Measurements from ENCODE around the gene PRELP. TPM values are rescaled to one million over a fixed set of nuclear protein-coding genes. Genes with fewer than 3 reads are reported as not detected.

The PRELP gene
- total and polyA plus RNA-seq, 4 donors = 0.09 to 5.8 (median 3.6) TPM

DNA sequence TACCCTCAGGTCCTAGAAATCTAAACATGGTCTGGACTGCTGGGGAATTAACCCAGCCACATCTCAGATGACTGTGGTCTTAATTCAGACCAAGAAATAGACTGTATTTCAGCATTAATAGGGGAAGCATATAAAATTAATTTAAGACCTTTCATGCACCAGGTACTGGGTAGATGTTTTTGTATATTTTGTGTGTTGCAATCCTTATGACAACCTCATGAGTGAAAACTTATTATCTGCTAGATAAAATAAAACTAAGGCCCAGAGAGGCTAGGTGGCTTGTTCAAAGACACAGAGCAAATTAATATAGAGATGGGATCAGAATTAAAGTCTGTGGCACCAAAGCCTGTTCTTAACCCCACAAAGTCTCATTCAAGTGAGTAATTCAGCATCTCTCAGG, 58.4 kb downstream of the PRELP start:
- no peak overlapping the region for H3K4me3 ChIP-seq (ENCODE audit: low read depth in 1 of 3, low read length in 3 of 3)
- no peak for TF ChIP-seq HNF4A (conservative IDR thresholded peaks at IDR 0.05)
- TF ChIP-seq GABPA (IDR thresholded peaks at IDR 0.05 in 1 of 2, conservative IDR thresholded peaks at IDR 0.05 in 1 of 2) = no peak
- no peak for TF ChIP-seq RAD21 (IDR thresholded peaks at IDR 0.05)
- no peak for TF ChIP-seq SP1 (IDR thresholded peaks at IDR 0.05)
- TF ChIP-seq, protein P1, sequence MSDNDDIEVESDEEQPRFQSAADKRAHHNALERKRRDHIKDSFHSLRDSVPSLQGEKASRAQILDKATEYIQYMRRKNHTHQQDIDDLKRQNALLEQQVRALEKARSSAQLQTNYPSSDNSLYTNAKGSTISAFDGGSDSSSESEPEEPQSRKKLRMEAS (IDR thresholded peaks at IDR 0.05) = no peak
- TF ChIP-seq, protein P2, sequence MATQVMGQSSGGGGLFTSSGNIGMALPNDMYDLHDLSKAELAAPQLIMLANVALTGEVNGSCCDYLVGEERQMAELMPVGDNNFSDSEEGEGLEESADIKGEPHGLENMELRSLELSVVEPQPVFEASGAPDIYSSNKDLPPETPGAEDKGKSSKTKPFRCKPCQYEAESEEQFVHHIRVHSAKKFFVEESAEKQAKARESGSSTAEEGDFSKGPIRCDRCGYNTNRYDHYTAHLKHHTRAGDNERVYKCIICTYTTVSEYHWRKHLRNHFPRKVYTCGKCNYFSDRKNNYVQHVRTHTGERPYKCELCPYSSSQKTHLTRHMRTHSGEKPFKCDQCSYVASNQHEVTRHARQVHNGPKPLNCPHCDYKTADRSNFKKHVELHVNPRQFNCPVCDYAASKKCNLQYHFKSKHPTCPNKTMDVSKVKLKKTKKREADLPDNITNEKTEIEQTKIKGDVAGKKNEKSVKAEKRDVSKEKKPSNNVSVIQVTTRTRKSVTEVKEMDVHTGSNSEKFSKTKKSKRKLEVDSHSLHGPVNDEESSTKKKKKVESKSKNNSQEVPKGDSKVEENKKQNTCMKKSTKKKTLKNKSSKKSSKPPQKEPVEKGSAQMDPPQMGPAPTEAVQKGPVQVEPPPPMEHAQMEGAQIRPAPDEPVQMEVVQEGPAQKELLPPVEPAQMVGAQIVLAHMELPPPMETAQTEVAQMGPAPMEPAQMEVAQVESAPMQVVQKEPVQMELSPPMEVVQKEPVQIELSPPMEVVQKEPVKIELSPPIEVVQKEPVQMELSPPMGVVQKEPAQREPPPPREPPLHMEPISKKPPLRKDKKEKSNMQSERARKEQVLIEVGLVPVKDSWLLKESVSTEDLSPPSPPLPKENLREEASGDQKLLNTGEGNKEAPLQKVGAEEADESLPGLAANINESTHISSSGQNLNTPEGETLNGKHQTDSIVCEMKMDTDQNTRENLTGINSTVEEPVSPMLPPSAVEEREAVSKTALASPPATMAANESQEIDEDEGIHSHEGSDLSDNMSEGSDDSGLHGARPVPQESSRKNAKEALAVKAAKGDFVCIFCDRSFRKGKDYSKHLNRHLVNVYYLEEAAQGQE (IDR thresholded peaks at IDR 0.05) = no peak
- TF ChIP-seq NR2F2 (IDR thresholded peaks at IDR 0.05) = no peak
- TF ChIP-seq, protein P3, sequence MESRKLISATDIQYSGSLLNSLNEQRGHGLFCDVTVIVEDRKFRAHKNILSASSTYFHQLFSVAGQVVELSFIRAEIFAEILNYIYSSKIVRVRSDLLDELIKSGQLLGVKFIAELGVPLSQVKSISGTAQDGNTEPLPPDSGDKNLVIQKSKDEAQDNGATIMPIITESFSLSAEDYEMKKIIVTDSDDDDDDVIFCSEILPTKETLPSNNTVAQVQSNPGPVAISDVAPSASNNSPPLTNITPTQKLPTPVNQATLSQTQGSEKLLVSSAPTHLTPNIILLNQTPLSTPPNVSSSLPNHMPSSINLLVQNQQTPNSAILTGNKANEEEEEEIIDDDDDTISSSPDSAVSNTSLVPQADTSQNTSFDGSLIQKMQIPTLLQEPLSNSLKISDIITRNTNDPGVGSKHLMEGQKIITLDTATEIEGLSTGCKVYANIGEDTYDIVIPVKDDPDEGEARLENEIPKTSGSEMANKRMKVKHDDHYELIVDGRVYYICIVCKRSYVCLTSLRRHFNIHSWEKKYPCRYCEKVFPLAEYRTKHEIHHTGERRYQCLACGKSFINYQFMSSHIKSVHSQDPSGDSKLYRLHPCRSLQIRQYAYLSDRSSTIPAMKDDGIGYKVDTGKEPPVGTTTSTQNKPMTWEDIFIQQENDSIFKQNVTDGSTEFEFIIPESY (IDR thresholded peaks at IDR 0.05) = no peak
- TF ChIP-seq, protein P4, sequence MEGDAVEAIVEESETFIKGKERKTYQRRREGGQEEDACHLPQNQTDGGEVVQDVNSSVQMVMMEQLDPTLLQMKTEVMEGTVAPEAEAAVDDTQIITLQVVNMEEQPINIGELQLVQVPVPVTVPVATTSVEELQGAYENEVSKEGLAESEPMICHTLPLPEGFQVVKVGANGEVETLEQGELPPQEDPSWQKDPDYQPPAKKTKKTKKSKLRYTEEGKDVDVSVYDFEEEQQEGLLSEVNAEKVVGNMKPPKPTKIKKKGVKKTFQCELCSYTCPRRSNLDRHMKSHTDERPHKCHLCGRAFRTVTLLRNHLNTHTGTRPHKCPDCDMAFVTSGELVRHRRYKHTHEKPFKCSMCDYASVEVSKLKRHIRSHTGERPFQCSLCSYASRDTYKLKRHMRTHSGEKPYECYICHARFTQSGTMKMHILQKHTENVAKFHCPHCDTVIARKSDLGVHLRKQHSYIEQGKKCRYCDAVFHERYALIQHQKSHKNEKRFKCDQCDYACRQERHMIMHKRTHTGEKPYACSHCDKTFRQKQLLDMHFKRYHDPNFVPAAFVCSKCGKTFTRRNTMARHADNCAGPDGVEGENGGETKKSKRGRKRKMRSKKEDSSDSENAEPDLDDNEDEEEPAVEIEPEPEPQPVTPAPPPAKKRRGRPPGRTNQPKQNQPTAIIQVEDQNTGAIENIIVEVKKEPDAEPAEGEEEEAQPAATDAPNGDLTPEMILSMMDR (IDR thresholded peaks at IDR 0.05; ENCODE audit: low read depth, low read length, missing input control) = no peak
- TF ChIP-seq, protein P5, sequence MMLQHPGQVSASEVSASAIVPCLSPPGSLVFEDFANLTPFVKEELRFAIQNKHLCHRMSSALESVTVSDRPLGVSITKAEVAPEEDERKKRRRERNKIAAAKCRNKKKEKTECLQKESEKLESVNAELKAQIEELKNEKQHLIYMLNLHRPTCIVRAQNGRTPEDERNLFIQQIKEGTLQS (IDR thresholded peaks at IDR 0.05) = no peak
- H3K9ac ChIP-seq (ENCODE audit: low read depth in 1 of 2, low read length in 2 of 2) = no peak overlapping the region
- H3K9me3 ChIP-seq (ENCODE audit: control insufficient read depth in 4 of 4, low read length in 3 of 4) = no peaks in the 10 kb centered on the region
- H3K4me1 ChIP-seq (ENCODE audit: control insufficient read depth in 4 of 4, insufficient read depth in 4 of 4, low read length in 3 of 4) = peaks cover 9 to 18% (median 12%) of the 10 kb centered on the region in 4 donors
- no peak overlapping the region for H3K27ac ChIP-seq (ENCODE audit: low read depth in 1 of 2, low read length in 2 of 2)
- no peaks in the 10 kb centered on the region for H3K27me3 ChIP-seq (ENCODE audit: control insufficient read depth in 4 of 4, insufficient read depth in 4 of 4, low read length in 3 of 4)
- H3K36me3 ChIP-seq (ENCODE audit: control insufficient read depth in 4 of 4, insufficient read depth in 3 of 4, low read depth in 1 of 4, low read length in 3 of 4) = no peaks in the 10 kb centered on the region
- DNase-seq (ENCODE audit: low spot score) = no peak

DNA sequence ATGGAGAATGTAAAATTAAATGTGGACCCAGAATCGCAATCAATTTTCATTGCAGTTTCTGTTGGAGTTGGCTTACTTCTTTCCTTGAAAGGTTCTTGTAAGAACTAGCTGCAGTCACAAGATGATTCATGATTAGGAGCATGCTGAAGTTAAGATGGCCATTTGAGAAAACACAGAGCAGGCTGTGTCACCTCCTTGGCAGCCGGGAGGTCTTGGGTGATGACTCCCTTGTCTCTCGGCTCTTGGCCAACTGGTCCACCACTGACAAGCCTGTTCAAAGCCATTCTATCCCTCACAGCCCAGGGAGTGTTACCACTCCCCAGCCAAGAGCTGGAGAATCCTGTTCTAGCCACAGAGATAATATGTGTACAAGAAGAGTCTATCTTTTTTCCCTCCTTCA, 58.9 kb downstream of the PRELP start:
- no peak for DNase-seq (ENCODE audit: low spot score)
- Histone ChIP-seq H3K36me3 (ENCODE audit: control insufficient read depth in 4 of 4, insufficient read depth in 3 of 4, low read depth in 1 of 4, low read length in 3 of 4) (no peaks in the 10 kb centered on the region), H3K9ac (ENCODE audit: low read depth in 1 of 2, low read length in 2 of 2) (no peak overlapping the region), H3K27ac (ENCODE audit: low read depth in 1 of 2, low read length in 2 of 2) (no peak overlapping the region), H3K4me3 (ENCODE audit: low read depth in 1 of 3, low read length in 3 of 3) (no peak overlapping the region), H3K9me3 (ENCODE audit: control insufficient read depth in 4 of 4, low read length in 3 of 4) (no peaks in the 10 kb centered on the region), H3K4me1 (ENCODE audit: control insufficient read depth in 4 of 4, insufficient read depth in 4 of 4, low read length in 3 of 4) (peaks cover 9 to 20% (median 12%) of the 10 kb centered on the region in 4 donors), H3K27me3 (ENCODE audit: control insufficient read depth in 4 of 4, insufficient read depth in 4 of 4, low read length in 3 of 4) (no peaks in the 10 kb centered on the region)
- TF ChIP-seq NR2F2 (IDR thresholded peaks at IDR 0.05) (peak; percentile 59), YY1 (IDR thresholded peaks at IDR 0.05) (no peak), RXRA (IDR thresholded peaks at IDR 0.05) (no peak), TAF1 (conservative IDR thresholded peaks at IDR 0.05) (no peak), FOXA1 (IDR thresholded peaks at IDR 0.05) (no peak)
- TF ChIP-seq, protein P5 (IDR thresholded peaks at IDR 0.05) = no peak
- TF ChIP-seq, protein P1 (IDR thresholded peaks at IDR 0.05) = no peak
- TF ChIP-seq, protein P4 (IDR thresholded peaks at IDR 0.05; ENCODE audit: low read depth, low read length, missing input control) = no peak
- 90% methylated on average over 3 of the region's 3 CpGs for WGBS

All from liver (tissue), 9 donors.